Transverse colon (tissue), 3 donors: ENCODE measurements around the gene TARS3.

Experiments used
- EP300 ChIP-seq: sonication (generic); formaldehyde crosslinking; IDR thresholded peaks from one replicate; pipeline ENCODE4 v1.6.1; 2017; ENCODE audit warnings: antibody characterized with exemption, low read depth
- TF ChIP-seq, protein P1 (sequence below), 5 experiments: fragments of 200-600 bp in 3 of 5; fragments of 450-650 bp in 2 of 5; sonication (generic) in 3 of 5; IDR thresholded peaks; 1 replicate in 2 of 5; 2 replicates in 3 of 5; pipeline ENCODE4 v1.5.1; 2016 to 2017; ENCODE audit warnings: antibody characterized with exemption in 5 of 5, inconsistent platforms in 3 of 5, mild to moderate bottlenecking in 2 of 5, moderate library complexity in 1 of 5

DNA sequence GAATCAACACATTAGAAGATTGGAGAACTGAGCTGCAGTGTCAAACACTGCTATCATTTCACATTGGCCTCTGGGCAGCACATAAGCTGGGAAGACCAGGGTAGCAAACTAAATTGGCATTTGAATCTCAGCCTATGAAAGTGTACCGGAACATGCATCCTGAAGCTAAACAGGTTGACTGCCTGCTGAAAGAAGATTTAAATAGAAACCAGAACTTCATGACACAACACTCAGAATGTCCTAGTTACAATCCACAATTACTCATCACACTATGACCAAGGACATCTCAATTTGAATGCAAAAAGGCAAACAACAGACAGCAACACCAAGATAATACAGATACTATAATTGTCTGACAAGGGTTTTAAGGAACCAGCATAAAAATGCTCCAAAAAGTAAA, 98.3 kb downstream of the TARS3 start:
- TF ChIP-seq EP300: no peak
- TF ChIP-seq, protein P1, sequence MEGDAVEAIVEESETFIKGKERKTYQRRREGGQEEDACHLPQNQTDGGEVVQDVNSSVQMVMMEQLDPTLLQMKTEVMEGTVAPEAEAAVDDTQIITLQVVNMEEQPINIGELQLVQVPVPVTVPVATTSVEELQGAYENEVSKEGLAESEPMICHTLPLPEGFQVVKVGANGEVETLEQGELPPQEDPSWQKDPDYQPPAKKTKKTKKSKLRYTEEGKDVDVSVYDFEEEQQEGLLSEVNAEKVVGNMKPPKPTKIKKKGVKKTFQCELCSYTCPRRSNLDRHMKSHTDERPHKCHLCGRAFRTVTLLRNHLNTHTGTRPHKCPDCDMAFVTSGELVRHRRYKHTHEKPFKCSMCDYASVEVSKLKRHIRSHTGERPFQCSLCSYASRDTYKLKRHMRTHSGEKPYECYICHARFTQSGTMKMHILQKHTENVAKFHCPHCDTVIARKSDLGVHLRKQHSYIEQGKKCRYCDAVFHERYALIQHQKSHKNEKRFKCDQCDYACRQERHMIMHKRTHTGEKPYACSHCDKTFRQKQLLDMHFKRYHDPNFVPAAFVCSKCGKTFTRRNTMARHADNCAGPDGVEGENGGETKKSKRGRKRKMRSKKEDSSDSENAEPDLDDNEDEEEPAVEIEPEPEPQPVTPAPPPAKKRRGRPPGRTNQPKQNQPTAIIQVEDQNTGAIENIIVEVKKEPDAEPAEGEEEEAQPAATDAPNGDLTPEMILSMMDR (IDR thresholded peaks at IDR 0.05): no peak
